Epithelial cell of esophagus (primary cell): Measurements from ENCODE around the gene RNF182.

ENCODE experiments used
- DNase-seq: peaks from one replicate; pipeline ENCODE4 v3.0.0; 2010; ENCODE audit warnings: low read depth
- H3K4me3 ChIP-seq: 2 replicates; pipeline ENCODE4 v1.5.1; 2011; ENCODE audit warnings: mild to moderate bottlenecking, low read length, control low read depth
- CTCF ChIP-seq: IDR thresholded peaks from 2 replicates; pipeline ENCODE4 v1.5.1; 2011; ENCODE audit warnings: low read depth, mild to moderate bottlenecking, low read length, control low read depth, inconsistent platforms; ENCODE audit not compliant: insufficient read depth; ENCODE audit errors: missing control alignments

RNF182 gene

GRCh38 chr6:13917141-13917540 lies 7.6 kb upstream of the RNF182 start:
- no peak for TF ChIP-seq CTCF
- no peak for DNase-seq
- H3K4me3 ChIP-seq, result no peak overlapping the region

DNA sequence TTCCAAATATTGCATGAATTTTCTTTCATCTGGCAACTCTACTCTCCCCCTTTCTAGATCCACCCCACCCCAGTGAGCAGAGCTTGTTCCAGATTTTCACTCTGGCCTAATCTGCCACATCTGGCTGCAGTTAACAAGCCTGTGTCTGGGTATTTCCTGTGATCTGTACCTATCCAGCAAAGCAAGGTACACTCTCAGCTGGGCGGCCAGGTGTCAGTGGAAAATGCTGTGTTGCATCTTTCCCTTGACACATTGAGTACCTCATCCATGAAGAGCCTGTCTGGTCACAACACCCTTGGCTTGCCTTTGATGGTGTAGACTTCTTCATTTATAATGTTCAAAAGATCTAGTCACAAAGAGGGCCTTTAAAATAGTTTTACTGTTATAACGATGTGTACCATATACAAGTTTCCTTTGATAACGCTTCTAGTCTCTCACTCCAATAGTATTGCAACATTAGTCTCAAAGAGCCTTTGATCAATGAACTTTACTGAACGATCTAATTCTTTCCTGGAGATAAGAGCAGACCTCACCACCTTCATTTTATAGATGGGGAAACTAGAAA lies 6.0 kb upstream of the RNF182 start:
- no peak overlapping the region for H3K4me3 ChIP-seq
- TF ChIP-seq CTCF, result no peak
- DNase-seq, result no peak

DNA sequence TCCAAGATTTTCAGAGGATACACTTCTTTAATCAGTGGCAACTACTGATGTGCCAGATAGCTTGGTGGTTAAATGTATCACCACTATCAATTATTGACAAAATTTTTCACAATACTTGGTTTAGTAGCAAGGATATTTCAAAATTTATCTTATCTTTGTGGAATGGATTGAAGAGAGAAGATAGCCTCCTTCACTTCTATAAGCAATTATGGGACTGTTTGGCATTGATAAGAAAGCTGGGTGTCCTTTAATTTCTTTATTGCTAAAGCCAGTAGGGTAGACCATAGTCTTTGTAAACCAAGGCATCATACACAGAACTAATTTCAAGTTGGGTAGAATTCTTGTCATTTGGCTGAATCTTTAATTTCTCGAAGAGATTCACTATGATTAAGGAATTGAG lies 4.9 kb upstream of the RNF182 start:
- no peak overlapping the region for H3K4me3 ChIP-seq
- no peak for DNase-seq
- TF ChIP-seq CTCF, result no peak

DNA sequence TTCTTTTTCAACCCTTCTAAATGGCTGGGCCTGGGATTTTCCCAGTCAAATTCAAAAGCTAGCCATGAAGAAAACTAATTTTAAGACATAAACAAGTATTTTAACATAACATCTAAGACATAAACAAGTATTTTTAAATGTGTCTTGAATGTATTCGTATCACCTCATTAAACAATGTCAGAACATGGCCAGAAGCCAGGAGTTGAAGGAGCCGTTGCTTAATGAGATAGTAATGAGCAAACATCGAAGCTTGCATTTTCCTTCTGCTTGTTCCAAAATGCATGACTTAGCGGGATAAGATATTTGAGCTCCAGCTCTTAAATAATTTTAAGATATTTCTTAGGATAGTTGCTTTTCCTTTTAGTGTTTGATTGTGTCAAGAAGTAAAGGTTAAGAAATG lies 4.2 kb upstream of the RNF182 start:
- H3K4me3 ChIP-seq, result no peak overlapping the region
- TF ChIP-seq CTCF, result no peak
- DNase-seq, result no peak

DNA sequence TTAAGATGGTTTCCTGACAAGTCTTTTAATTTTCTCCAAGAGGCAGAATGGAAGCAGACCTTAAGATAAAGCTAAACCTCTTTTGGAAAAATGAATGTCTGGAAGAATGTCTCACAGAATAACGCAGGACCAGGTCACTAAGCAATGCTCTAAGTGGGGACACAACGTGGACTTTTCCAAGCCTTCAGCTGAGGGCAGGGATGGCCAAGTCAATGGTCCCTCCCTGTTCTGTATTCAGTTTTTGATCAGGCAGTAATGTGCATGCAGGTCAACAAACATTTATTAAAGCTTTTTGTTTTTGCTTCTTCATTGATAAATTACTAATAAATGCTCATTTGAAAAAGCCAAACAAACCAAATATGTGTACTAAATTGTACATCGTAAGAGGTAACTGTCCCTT lies 2.0 kb upstream of the RNF182 start:
- no peak overlapping the region for H3K4me3 ChIP-seq
- TF ChIP-seq CTCF, result no peak
- DNase-seq, result no peak

- no peak for DNase-seq
- H3K4me3 ChIP-seq, result no peak overlapping the region
Measured at GRCh38 chr6:13923527-13924145, 1.1 kb upstream of the RNF182 start.

More at GRCh38 chr6:13923527-13924145, 1.1 kb upstream of the RNF182 start:
- TF ChIP-seq CTCF, result no peak
